H9 (cell line): ENCODE data around the gene NPHP4. TPM values are rescaled to one million over a fixed set of nuclear protein-coding genes. Genes with fewer than 3 reads are reported as not detected.

Experiments used
- DNase-seq: peaks from one replicate; pipeline ENCODE4 v3.0.0-alpha.2; 2017
- H2AFZ ChIP-seq: one replicate; pipeline ENCODE4 v1.6.1; 2013; ENCODE audit warnings: mild to moderate bottlenecking, low read length, control low read depth, moderate library complexity
- H2AK5ac ChIP-seq: 2 replicates; pipeline ENCODE4 v1.6.1; 2013; ENCODE audit warnings: low read length, control low read depth, mixed read lengths; ENCODE audit not compliant: insufficient read length
- H2BK120ac ChIP-seq: one replicate; pipeline ENCODE4 v1.6.1; 2013; ENCODE audit warnings: low read depth, mild to moderate bottlenecking, low read length, control low read depth, inconsistent platforms; ENCODE audit not compliant: poor library complexity, severe bottlenecking
- H2BK12ac ChIP-seq: 2 replicates; pipeline ENCODE4 v1.6.1; 2013; ENCODE audit warnings: low read length, control low read depth, mixed read lengths, low read depth; ENCODE audit not compliant: insufficient read length
- H2BK15ac ChIP-seq: 2 replicates; pipeline ENCODE4 v1.6.1; 2013; ENCODE audit warnings: low read depth, low read length, control low read depth
- H2BK20ac ChIP-seq: one replicate; pipeline ENCODE4 v1.6.1; 2013; ENCODE audit warnings: low read depth, mild to moderate bottlenecking, low read length, control low read depth, inconsistent platforms; ENCODE audit not compliant: poor library complexity, severe bottlenecking
- H2BK5ac ChIP-seq: 2 replicates; pipeline ENCODE4 v1.6.1; 2013; ENCODE audit warnings: low read length, control low read depth, mixed read lengths; ENCODE audit not compliant: insufficient read length
- H3K14ac ChIP-seq: 2 replicates; pipeline ENCODE4 v1.6.1; 2013; ENCODE audit warnings: low read length, control low read depth; ENCODE audit not compliant: insufficient read depth
- H3K18ac ChIP-seq: 2 replicates; pipeline ENCODE4 v1.6.1; 2013; ENCODE audit warnings: low read depth, mild to moderate bottlenecking, mixed read lengths, low read length, control low read depth; ENCODE audit not compliant: insufficient read length
- H3K23ac ChIP-seq: 2 replicates; pipeline ENCODE4 v1.6.1; 2013; ENCODE audit warnings: low read length, control low read depth, mixed read lengths, low read depth; ENCODE audit not compliant: insufficient read length
- H3K23me2 ChIP-seq: 2 replicates; pipeline ENCODE4 v1.6.1; 2013; ENCODE audit warnings: low read depth, mild to moderate bottlenecking, mixed read lengths, low read length, control low read depth; ENCODE audit not compliant: insufficient read length, poor library complexity, severe bottlenecking
- H3K27ac ChIP-seq: 2 replicates; pipeline ENCODE4 v1.5.1; 2013; ENCODE audit warnings: low read length, control low read depth, mixed read lengths, low read depth; ENCODE audit not compliant: insufficient read length
- H3K27me3 ChIP-seq: 2 replicates; pipeline ENCODE4 v1.6.1; 2013; ENCODE audit warnings: low read length, control low read depth, inconsistent platforms; ENCODE audit not compliant: insufficient read depth
- H3K4ac ChIP-seq: 2 replicates; pipeline ENCODE4 v1.6.1; 2013; ENCODE audit warnings: low read depth, mild to moderate bottlenecking, control low read depth, inconsistent platforms, low read length, moderate library complexity
- H3K4me1 ChIP-seq: 2 replicates; pipeline ENCODE4 v1.6.1; 2013; ENCODE audit warnings: low read length, control low read depth, inconsistent platforms; ENCODE audit not compliant: insufficient read depth
- H3K4me2 ChIP-seq: 2 replicates; pipeline ENCODE4 v1.6.1; 2013; ENCODE audit warnings: low read length, control low read depth, mixed read lengths; ENCODE audit not compliant: insufficient read length, insufficient read depth
- H3K56ac ChIP-seq: 2 replicates; pipeline ENCODE4 v1.6.1; 2013; ENCODE audit warnings: low read depth, mild to moderate bottlenecking, mixed read lengths, low read length, control low read depth; ENCODE audit not compliant: insufficient read length
- H3K79me1 ChIP-seq: 2 replicates; pipeline ENCODE4 v1.6.1; 2013; ENCODE audit warnings: low read depth, mild to moderate bottlenecking, moderate library complexity, low read length, control low read depth, inconsistent platforms; ENCODE audit not compliant: insufficient read depth, poor library complexity, severe bottlenecking
- H3K79me2 ChIP-seq: 2 replicates; pipeline ENCODE4 v1.6.1; 2013; ENCODE audit warnings: low read length, control low read depth, inconsistent platforms; ENCODE audit not compliant: insufficient read depth
- H3K9ac ChIP-seq: 2 replicates; pipeline ENCODE4 v1.6.1; 2013; ENCODE audit warnings: low read length, control low read depth, mixed read lengths; ENCODE audit not compliant: insufficient read length; ENCODE audit errors: extremely low read depth
- H3K9me3 ChIP-seq: one replicate; pipeline ENCODE4 v1.6.1; 2013; ENCODE audit warnings: low read depth, low read length, inconsistent platforms; ENCODE audit not compliant: control insufficient read depth
- H3T11ph ChIP-seq: one replicate; pipeline ENCODE4 v1.6.1; 2013; ENCODE audit warnings: mild to moderate bottlenecking, low read length, control low read depth, inconsistent platforms
- H4K20me1 ChIP-seq: one replicate; pipeline ENCODE4 v1.6.1; 2013; ENCODE audit not compliant: control insufficient read depth, insufficient read length, insufficient read depth
- H4K5ac ChIP-seq: 2 replicates; pipeline ENCODE4 v1.6.1; 2013; ENCODE audit warnings: low read depth, mild to moderate bottlenecking, mixed read lengths, low read length, control low read depth; ENCODE audit not compliant: insufficient read length
- H4K8ac ChIP-seq: replicated peaks from 2 replicates; pipeline ENCODE4 v1.6.1; 2013; ENCODE audit warnings: low read length, control low read depth, mixed read lengths, low read depth; ENCODE audit not compliant: insufficient read length
- H4K91ac ChIP-seq: 2 replicates; pipeline ENCODE4 v1.6.1; 2013; ENCODE audit warnings: low read depth, mild to moderate bottlenecking, moderate library complexity, mixed read lengths, low read length, control low read depth; ENCODE audit not compliant: insufficient read length
- H3K27ac Mint-ChIP-seq, 3 experiments: 2 replicates in 2 of 3; 3 replicates in 1 of 3; pipeline ENCODE4 v1.8.0; 2020 to 2021; ENCODE audit warnings: mixed read lengths in 3 of 3, mild to moderate bottlenecking in 1 of 3, moderate library complexity in 1 of 3
- H3K27me3 Mint-ChIP-seq: 2 replicates; pipeline ENCODE4 v1.8.0; 2021; ENCODE audit warnings: low read depth, mild to moderate bottlenecking, moderate library complexity, mixed read lengths
- H3K36me3 Mint-ChIP-seq, 3 experiments: 2 replicates in 2 of 3; 3 replicates in 1 of 3; pipeline ENCODE4 v1.8.0; 2020 to 2021; ENCODE audit warnings: low read depth in 3 of 3, mixed read lengths in 3 of 3; ENCODE audit not compliant: insufficient read depth in 1 of 3
- H3K4me1 Mint-ChIP-seq, 2 experiments: 2 replicates each; pipeline ENCODE4 v1.8.0; 2020; ENCODE audit warnings: mixed read lengths in 2 of 2
- H3K4me3 Mint-ChIP-seq, 2 experiments: 2 replicates in 1 of 2; 3 replicates in 1 of 2; pipeline ENCODE4 v1.8.0; 2020 to 2021; ENCODE audit warnings: mild to moderate bottlenecking in 2 of 2, mixed read lengths in 2 of 2, moderate library complexity in 1 of 2
- H3K9me3 Mint-ChIP-seq, 2 experiments: 2 replicates in 1 of 2; 3 replicates in 1 of 2; pipeline ENCODE4 v1.8.0; 2020; ENCODE audit warnings: mild to moderate bottlenecking in 2 of 2, mixed read lengths in 2 of 2, moderate library complexity in 1 of 2
- CTCF ChIP-seq: fragments of 200-600 bp; sonication (generic); conservative IDR thresholded peaks from 3 replicates; pipeline ENCODE4 v1.8.0; 2021; ENCODE audit warnings: antibody characterized with exemption, mild to moderate bottlenecking
- WGBS: extraction: QIAGEN DNeasy Blood & Tissue Kit; methylation state at CpG from one replicate; pipeline ENCODE4 v1.1.7; 2013; ENCODE audit warnings: missing lambda C conversion rate, low lambda C conversion rate, mixed read lengths; ENCODE audit not compliant: insufficient read length; ENCODE audit errors: extremely low coverage; 5-methylcytosine and 5-hydroxymethylcytosine counted together
- total RNA-seq: library from RNA; stranded (reverse); gene quantifications from 2 replicates; pipeline ENCODE4 v1.2.1, GENCODE V29; 2021

Gene NPHP4
- total RNA-seq, 1 experiment from 2014 or later: 17.6 TPM

DNA sequence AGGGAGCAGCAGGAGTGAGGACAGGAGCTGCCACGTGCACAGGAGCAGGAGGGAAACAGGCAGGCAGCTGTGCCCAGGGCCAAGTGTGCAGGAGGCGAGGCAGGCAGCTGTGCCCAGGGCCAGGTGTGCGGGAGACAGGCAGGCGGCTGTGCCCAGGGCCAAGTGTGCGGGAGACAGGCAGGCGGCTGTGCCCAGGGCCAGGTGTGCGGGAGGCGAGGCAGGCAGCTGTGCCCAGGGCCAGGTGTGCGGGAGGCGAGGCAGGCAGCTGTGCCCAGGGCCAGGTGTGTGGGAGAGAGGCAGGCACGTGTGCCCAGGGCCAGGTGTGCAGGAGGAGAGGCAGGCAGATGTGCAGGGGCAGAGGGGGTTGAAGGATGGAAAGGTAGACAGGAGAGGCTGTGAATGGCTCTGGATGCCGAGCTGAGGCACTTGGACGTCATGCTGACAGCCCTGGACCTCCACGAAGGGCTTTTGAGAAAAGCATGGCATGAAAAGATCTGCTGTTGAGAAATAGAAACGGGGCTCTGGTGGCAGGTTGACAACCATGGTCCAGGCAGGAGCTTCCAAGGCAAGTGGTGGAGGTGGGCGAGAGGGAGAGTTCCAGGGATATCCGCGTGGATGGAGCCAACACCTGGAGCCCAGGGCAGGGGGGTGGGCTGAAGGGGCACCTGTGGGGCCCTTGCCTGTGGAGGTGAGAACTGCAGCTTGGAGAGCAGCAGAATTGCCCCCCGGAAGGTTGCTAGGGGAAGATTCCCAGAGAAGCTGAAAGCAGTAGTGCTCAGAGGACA lies 19.1 kb upstream of the NPHP4 start:
- no peak overlapping the region for H2BK120ac ChIP-seq
- H2AFZ ChIP-seq: no peak overlapping the region
- H4K20me1 ChIP-seq: no peaks in the 10 kb centered on the region
- H3K79me2 ChIP-seq: no peaks in the 10 kb centered on the region
- WGBS: no CpG with 5 or more reads among the region's 19 CpGs
- H3K4me3 Mint-ChIP-seq: peak overlapping the region in 1 of 2 experiments; percentile 30; a peak in 1 of 5 replicates
- no peak overlapping the region for H4K5ac ChIP-seq
- H2BK12ac ChIP-seq: no peak overlapping the region
- no peaks in the 10 kb centered on the region for H3K9me3 ChIP-seq
- no peak for TF ChIP-seq CTCF
- no peaks in the 10 kb centered on the region for H3K27me3 ChIP-seq
- H3K4me2 ChIP-seq: no peak overlapping the region
- H3K56ac ChIP-seq: no peak overlapping the region
- no peak overlapping the region for H2BK20ac ChIP-seq
- H3K18ac ChIP-seq: no peak overlapping the region
- no peak overlapping the region for H4K8ac ChIP-seq
- peaks cover 0 to 7% of the 10 kb centered on the region in 2 experiments; a peak in 2 of 4 replicates for H3K4me1 Mint-ChIP-seq
- no peak overlapping the region for H3K23ac ChIP-seq
- no peak overlapping the region for H2BK5ac ChIP-seq
- no peak overlapping the region for H3T11ph ChIP-seq
- no peak for DNase-seq
- H3K36me3 Mint-ChIP-seq: peaks cover 0 to 1% (median 0%) of the 10 kb centered on the region in 3 experiments; a peak in 1 of 7 replicates
- no peak overlapping the region for H3K14ac ChIP-seq
- H3K9ac ChIP-seq: no peak overlapping the region
- H3K23me2 ChIP-seq: no peaks in the 10 kb centered on the region
- H3K27ac Mint-ChIP-seq: no peak overlapping the region; a peak in 2 of 7 replicates
- H3K4me1 ChIP-seq: no peaks in the 10 kb centered on the region
- no peak overlapping the region for H2AK5ac ChIP-seq
- no peaks in the 10 kb centered on the region for H3K79me1 ChIP-seq
- H3K27ac ChIP-seq: no peak overlapping the region
- no peak overlapping the region for H2BK15ac ChIP-seq
- no peaks in the 10 kb centered on the region for H3K9me3 Mint-ChIP-seq
- no peak overlapping the region for H4K91ac ChIP-seq
- H3K27me3 Mint-ChIP-seq: peaks cover 15% of the 10 kb centered on the region
- no peak overlapping the region for H3K4ac ChIP-seq
